Germinal center (tissue), 1 donor: Measurements from ENCODE around the gene ACE.

Source experiments
- DNase-seq: peaks from one replicate; pipeline ENCODE4 v3.0.0; 2012; ENCODE audit warnings: mixed read lengths, low spot score

The ACE gene

DNA sequence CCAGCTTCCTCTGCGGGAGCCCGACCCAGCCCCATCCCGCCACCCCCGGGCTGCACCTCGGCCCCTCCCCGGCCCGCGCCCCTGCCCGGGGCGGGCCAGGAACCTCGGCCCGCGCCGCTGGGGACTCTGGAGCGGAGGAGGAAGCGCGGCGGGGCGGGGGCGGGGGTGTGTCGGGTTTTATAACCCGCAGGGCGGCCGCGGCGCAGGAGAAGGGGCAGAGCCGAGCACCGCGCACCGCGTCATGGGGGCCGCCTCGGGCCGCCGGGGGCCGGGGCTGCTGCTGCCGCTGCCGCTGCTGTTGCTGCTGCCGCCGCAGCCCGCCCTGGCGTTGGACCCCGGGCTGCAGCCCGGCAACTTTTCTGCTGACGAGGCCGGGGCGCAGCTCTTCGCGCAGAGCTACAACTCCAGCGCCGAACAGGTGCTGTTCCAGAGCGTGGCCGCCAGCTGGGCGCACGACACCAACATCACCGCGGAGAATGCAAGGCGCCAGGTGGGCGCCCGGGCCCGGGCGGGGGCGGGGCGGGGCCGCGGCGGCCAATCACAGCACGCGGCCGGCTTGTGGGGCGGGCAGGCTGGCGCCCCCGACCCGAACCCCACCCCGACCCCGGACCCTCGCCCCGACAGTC is at the start of gene ACE:
Gene ACE (plus strand): TSS at position 208 of the 626 bp plus-strand sequence. CDS start 34 bp downstream, at position 242.
- peak; percentile 72 for DNase-seq

DNA sequence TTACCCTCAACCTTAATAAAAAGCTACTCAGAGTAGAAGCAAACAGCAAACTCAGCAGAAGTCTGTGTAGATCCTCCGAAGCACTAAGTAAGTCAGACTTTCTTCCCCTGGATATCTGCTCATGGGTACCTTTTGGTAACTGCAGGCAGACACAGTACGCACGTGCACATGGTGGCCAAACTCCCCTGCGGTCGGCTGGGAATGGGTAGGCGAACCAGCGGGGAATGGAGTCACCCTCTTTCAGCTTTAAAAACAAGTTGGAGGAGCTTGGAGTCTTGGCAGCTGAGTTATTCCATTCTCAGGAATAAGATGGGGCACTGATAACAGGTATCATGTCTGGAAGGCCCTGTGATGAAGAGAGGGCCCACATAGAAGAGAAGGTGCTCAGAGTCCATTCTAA is 47.1 kb upstream of the ACE start:
- DNase-seq, result no peak

DNA sequence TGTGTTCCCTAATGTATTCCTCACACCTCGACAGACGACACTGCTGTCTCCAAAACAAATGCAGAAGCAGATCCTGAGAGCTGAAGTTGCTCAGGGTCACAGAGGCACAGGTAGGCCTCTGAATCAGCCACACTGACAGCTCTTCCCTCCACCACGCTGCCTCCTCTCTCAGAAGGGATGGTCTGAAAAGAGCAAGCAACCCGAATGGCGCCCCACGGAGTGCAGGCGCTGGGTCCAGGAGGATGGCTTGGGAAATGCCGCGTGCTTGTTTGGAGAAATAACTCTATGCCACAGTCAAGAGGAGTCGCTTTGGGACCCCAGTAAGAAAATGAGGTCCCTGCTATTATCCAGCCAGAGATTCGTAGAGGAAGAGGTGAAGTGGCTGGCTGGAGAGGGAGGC is 46.6 kb upstream of the ACE start:
- DNase-seq, result no peak

DNA sequence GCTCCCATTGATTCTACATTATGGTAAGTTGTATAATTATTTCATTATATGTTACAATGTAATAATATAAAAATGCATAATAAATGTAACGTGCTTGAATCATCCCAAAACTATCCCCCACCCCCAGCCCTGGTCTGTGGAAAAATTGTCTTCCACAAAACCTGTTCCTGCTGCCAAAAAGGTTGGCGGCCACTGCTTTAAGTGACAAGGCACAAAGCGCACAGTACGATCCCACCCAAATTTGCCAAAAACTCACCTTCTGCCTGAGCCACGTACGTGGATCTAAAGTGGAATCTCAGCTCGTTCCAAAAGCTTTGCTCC is 45.3 kb upstream of the ACE start:
- no peak for DNase-seq

DNA sequence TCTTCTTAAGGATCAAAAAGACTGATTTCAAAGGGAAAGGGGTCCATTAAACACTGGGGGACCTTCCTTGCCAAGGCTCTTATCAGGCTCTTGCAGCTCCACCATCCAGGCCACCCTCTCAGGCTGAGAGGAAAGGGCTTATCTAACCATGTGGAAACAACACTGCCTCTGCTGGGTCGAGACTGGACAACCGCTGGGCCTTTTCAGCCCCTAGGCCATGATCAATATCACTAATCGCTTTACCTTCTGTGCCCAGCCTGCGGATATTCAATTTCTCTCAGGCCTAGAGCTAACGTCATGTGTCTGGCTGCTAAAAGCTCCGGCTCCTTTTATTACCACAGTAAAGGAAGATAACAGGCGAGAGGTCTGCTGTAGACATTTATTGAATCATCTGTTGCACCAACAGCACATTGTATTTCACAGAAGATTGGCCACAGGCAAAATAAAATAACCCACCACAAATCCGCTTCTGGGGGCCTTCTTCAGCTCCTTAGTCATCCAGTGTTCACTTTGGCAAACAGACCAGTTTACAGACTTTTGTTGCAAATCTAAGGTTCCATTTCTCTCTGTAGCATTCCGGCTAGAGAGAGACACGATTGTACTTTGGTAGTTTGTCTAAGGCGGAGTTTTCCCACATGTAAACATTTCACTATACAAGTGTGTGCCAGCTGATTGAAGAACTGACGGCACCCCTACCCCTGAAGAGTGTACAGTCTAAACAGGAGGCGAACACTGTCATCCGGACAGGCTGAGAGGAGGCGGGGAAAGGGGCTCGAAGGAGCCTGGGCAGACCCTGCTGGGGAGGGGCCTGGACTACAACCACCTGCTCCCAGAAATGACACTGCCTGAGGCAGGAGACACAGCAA is 44.7 kb upstream of the ACE start:
- DNase-seq, result no peak

DNA sequence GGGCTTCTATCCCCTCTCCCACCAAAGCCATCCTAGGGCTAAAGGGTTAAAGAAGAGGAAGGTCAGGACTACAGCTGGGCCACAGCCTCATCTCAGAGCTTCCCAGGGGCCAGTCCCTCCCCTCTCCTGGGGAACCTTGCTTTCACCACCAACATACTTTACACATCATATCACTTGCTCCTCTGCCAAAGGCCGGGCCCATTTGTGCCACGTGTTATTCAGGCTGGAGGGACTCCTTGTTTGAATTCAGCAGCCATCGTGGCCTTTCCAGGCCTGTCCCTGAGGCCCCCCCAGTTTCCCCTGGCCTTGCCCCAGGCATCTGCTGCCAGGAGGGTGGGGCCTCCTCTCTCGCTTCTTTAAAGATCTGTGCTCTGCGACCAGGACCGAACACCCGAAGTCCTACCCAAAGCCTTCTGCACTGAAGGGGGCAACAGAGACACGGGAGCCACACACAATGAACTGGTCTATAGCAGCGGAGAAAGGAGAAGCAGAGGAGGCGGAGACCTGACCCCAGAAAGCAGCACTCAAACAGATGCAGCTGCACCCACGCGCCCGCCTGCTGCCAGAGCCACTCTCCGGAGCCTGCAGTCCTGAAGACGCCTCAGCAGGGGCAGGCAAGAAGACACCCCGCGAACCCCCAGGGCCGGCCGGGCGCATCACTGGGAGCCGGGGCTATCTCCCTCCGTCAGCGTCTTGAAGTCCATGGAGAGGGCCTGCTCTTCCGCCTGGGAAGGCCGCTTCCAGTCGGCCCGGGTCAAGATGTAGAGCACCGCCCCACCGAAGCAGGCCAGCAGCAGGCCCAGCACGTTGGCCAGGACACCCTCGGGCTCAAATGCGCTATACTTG is 42.9 kb upstream of the ACE start:
- no peak for DNase-seq

DNA sequence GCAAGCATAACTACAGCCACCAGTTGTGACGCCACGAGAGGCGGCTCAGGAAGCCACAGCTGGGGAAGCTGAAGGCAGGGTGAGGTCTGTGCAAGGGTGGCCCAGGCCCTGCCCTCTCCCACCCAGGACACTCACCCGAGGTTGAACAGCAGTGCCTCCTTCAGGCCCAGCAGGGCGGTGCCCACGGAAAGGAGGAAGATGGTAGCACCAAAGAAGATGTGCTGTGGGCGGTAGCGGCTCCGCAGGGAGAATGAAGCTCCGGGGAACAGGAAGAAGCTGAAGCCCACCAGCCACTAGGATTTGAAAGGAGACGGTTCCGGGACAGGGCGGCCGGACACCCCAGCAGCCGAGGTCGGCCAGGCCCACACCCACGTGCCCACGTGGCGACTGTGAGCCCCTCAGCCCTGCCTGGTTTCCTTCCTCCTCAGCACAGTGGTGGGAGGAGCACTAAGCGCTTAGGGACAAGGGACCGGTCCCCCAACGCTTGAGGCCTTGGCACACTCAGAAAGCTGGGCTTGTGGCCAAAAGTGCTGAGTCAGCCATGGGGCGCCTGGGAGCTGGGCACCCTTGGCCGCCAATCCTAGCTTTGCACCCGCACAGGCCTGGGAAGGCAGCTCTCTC is 41.8 kb upstream of the ACE start:
- no peak for DNase-seq

DNA sequence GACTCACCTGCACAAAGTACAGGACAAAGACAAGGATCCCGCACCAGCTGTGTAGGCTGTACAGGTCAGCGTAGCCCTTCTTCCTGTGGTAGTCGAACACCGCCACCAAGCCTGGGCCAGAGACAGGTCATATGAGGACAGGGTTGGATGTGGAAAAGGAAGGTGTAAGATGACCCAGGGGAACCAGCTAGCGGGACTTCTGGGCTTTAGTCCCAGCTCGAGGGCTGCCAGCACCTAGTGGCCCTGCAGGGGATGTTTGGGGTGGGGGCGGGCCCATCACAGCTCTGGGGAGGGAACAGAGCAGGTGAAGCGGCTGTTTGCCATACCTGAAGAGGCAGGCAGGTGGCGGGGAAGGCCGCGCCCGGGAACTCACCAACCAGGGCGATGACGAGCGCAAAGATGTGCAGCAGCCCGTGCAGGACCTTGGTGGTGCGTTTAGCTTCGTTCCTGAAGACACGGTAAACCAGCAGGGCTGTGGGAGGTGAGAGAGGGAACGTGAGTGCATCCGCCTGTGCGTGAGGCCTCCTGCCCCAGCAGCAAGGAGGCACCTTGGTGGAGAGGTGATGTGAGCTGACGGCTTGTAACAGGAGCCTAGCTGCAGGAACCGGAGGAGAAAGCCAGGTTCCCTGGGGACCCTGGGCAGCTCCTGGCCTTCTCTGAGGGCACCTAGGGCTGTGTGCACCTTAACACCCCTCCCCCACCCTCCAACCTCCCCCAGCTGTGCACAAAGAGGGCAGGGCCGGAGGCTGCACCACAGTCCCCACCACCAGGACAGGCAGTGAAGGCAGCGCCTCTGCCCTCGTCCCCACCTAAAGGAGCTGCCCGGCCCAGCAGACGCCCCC is 41.0 kb upstream of the ACE start:
- peak; percentile 64 for DNase-seq

DNA sequence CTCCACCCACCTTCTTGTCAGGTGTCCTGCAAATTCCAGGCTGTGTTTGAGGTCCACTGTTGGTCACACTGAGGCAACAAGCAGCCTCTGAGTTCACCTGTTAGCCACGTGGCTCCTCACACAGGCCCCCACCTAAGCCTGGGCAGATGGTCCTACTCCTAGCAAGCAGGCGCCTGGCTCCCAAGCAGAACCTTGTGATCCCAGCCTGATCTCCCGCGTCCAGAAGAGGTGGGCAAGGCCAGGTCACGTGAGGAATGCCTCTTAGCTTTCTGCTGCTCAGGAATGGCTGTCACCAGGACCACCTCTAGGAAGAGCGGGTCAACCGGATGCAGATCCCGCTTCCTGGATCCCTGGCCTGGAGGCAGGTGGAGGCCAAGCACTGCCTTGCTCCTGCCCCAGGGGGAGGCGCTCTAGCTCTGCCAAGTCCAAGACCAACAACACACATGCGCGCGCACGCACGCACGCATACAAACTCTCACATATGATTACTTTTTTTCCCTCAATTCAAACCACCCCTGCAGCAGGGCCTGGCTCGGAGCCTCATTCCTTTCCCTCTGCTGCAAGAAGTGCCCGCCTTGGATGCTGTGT is 40.2 kb upstream of the ACE start:
- DNase-seq, result no peak

DNA sequence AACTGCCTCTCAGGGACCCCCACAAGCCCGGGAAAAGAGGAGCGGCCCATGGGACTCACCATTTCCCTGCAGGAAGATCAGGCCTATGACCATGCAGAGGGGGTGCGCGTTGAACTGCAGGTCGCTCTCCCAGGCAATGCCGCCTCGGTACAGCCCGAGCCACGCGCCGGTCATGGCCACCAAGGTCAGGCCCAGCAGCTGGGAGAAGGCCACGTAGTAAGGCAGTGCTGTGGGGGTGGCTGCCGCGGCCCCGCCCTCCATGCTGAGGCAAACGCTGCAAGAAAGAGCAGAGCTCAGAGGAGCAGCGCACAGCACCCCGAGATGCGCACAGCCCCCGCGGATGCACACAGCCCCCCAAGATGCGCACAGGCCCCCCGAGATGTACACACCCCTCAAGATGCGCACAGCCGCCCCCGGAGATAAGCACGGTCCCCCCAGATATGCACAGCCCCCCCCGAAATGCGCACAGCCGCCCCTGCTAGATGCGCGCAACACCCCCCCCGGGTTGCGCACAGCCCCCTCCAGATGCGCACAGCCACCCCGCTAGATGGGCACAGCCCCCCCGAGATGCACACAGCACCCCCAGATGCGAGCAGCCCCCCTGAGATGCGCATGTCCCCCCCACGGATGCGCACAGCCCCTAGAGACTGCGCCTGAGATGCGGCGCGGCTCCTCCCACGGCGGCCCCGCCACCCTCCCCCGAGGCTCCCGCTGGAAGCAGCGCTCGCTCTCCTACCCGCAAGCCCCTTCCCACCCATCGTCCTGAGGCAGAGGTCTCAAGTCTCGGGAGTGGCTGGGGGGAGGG is 39.4 kb upstream of the ACE start:
- no peak for DNase-seq

DNA sequence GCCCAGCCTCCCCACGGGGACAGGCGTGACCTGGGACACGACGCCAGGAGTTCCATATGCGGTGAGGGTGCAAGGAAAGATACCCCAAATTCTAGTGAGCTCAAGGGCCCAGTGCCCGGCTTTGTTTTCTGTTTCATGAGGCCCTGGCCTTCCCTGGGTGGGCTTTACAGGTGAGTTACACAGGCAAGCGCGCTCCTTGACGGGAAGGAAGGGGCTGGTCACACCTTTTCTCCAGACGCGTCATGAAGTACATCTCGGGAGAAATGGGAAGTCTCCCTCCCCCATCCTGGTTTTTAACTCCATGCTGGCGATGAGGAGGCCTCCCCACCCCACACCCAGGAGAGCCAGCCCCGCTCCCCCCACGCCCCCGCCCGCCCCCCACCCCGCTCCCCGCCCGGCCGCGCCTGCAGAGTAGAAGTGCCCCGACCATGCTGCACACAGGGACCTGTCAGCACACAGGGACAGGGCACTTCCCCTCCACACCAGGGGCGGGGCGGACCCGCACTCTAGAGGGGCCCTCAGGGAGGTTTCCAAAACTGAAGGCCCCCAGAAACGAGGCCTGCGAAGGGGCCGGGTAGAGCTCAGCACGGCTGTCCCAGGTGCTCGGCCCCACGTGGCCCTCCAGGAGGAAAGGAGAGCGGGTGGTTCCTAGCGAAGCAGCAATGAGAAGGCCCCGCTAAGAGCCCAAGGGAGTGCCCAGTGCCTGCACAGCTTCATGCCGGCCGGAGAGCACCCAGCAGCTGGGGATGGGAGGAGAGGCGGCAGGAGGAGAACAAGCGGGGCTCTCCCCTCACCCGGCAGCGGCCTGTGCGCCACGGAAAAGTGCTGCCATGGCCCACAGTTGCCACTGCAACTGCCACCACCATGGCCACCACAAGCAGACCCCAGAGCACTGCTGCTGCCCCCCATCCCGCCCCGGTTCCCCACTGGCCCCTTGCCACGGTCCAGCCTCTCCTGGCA is 38.5 kb upstream of the ACE start:
- no peak for DNase-seq

DNA sequence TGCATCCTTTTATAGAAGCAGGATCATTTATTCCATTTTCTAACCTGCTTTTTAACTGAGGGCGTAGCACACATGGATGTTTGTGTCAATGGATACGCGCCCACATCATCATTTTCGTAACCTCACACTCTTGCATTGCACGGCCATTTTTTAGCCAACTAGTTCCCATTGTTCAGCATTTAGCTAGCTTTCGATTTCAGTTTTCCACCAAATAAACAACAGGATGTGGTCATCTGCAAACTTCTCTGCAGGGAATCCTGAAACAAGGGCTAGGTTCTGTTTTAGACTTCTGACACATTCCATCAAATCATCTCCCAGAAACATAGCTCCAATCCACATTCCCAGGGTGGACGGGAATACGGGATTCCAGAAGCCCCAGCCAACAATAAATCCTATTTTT is 37.2 kb upstream of the ACE start:
- no peak for DNase-seq

DNA sequence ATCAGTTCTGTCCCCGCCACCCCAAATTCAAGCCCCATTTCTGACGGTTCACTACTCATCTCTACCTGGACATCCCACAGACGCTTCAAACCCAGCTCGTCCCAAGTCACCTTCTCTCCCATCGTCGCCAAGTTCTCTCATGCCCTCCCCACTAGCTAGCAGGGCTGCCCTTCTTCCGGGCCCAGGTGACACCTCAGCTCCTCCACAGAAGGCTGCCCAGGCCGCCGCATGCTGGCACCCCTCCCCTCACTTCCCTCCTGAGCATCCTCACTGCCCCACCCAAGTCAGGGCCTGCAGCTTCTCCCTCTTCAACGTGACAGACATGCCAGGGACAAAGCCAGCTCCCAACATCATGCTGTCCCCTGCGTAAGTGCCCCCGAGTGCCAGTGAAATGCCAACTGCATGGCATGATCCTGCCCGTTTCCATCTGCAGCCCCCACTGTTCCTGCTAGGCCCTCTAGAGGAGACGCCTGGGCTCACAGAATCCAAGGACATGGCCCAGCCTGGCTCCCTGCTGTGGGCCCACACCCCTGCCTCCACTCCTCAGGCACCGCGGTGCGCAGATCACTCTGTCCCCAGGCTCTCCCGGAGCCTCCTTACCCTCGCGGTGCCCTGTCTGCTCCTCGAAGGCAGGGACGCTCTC is 36.6 kb upstream of the ACE start:
- no peak for DNase-seq

DNA sequence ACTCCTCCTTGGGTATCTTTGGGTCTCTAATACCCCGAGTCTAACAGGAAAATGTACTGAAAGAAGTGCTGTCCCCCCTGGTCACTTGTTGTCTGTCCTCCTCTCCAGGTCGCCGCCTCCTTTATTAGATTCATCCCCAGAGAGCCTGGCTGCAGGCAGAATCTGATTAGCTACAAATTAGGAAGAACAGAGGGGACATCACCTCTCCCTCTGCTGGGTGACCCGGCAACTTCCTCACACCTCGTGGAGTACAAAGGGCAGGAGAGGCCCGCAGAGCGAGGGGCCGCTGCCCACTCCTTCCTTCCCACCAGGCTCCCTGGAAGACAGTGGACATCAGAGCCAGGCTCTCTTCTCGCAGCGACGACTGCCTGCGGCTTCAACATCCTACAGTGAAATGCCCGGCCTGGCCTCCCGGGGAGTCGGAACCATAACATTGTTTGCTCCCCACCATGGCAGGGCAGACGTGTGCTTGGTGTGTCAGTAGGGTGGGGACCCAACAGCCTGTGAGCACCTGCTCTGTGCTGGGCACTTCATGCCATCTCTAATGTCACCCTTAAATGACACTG is 36.0 kb upstream of the ACE start:
- no peak for DNase-seq

DNA sequence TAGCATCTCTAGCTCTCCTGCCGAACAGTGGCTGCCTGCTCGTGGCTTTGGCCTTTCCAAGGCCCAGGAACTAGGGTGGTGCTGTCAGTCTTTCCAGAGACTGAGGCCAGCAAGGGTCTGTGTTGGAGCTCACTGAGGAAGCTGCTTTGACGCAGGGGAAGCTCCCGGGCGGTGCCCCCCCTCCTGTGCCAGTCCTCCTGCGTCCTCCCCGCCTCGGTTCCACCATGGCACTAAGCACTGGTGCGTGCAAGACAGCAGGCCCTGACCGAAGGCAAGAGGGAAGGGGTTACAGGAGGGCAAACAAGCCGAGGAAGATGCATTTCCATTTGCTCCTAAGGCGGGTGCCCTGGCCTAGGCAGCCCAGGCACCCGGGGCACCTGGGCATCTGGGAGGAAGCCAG is 35.2 kb upstream of the ACE start:
- no peak for DNase-seq

DNA sequence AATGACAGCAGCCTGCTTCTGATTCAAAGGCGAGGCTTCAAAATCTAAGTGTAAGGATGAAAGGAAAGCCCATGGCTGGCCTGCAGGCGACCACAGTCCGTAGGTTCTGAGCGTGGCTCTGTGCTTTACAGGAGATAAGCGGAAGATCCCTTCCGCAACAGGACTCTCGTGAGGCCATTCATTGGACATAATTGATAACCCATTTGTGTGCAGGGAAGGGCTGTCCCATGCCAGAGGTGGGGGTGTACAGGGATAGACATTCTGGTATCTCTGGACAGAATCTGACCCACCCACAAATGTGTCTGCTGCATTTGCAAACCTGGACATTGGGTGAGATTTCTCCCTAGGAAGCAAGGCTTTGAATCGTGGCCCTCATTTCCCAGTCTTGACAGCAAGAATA is 34.8 kb upstream of the ACE start:
- no peak for DNase-seq

DNA sequence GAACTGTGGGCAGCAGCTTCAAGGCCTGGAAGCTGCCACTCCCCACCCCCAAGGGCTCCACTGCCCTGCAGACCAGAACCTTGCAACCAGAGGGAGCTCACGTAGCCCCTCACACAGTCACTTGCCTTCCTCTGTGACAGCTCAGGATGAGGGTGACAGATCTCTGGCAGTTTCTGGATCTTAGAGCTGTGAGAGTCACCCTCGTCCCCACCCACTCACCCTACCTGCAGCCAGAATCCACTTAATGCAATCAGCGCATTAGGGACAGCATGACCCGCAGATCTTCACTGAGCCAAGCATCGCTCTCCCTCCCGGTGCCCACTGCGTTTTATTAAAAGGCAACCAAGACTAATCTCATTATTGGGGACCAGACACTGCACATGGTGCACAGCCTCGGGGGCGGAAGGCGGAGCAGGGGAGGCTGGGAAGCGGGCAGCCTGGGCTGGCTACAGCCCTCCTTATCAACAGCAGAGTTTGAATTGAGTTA is 34.3 kb upstream of the ACE start:
- peak; percentile 37 for DNase-seq

DNA sequence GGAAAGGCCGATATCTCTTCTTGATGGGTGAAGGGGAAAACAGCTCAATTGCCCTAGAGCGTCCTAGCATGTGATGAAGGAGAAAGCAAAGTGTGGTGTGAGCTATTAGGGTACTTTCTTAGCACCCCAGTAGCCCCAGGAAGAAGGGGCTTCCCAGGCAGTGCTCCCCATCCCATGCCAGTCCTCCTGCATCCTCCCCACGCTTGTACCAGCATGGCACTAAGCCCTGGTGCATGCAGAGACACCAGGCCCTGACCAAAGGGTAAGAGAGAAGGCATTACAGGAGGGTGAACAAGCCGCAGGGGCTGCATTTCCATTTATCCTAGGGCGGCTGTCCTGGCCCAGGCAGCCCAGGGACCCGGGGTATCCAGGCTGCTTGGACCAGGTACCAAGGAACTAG is 33.8 kb upstream of the ACE start:
- no peak for DNase-seq
